ENCODE data around the gene ANKRD33B. TPM values are rescaled to one million over a fixed set of nuclear protein-coding genes. Genes with fewer than 3 reads are reported as not detected.
"Not testable (repeated sequence)": the region's sequence is repeated elsewhere in the genome, so short reads cannot be mapped to it uniquely, and the experiment has no call there.

The ANKRD33B gene
- total RNA-seq, 1 donor from 2014 or later: 2.9 TPM

- ATAC-seq (ENCODE audit: poor library complexity); DNase-seq; intact Hi-C loops (cut with DNase I): not testable (repeated sequence)
These were observed 6.7 kb downstream of the ANKRD33B start for GRCh38 chr5:10570540-10570939.

GRCh38 chr5:10572451-10572850 is 8.6 kb downstream of the ANKRD33B start:
- no peak for DNase-seq
- no peak for ATAC-seq (ENCODE audit: poor library complexity)

GRCh38 chr5:10573487-10574145 is 9.7 kb downstream of the ANKRD33B start:
- DNase-seq: no peak
- intact Hi-C loops (cut with DNase I): no loop called here
- ATAC-seq (ENCODE audit: poor library complexity): no peak

More at GRCh38 chr5:10572451-10572850, 8.6 kb downstream of the ANKRD33B start:
- intact Hi-C loops (cut with DNase I): no loop called here

- intact Hi-C loops (cut with DNase I); DNase-seq; ATAC-seq (ENCODE audit: poor library complexity): not testable (repeated sequence)
These were observed 11.0 kb downstream of the ANKRD33B start for GRCh38 chr5:10574879-10575278.

DNA sequence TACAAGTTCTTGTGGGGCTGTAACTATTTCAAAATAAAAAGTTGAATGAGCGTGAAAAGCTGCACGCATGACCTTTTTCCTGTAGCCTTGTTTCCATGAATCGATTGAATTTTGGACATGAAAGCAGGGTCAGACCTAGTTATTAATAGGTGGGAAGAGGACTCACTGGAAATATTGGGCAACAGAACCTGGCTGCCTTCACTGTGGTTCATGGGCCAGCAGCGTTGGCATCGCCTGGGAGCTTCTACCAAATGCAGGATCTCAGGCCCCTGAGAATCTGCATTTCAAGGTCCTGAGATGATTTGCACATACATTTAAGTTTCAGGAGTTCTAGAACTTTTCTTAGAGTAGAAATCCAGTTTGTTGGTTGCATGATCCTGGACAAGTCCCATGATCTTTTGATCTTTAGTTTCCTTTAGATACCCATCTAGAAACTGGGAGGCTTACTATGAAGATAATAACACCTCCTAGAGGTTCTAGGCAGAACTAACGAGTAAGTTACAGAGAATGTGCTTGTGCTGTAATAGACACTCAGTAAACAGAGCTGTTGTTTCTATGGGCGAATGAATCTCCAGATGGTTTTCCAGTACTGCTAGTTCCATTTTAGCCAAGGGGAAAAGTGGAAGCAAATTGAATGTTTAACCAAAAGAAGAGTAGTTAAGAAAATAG is 12.4 kb downstream of the ANKRD33B start:
- intact Hi-C loops (cut with DNase I): no loop called here
- DNase-seq (no peak), ATAC-seq (ENCODE audit: poor library complexity) (no peak)

DNA sequence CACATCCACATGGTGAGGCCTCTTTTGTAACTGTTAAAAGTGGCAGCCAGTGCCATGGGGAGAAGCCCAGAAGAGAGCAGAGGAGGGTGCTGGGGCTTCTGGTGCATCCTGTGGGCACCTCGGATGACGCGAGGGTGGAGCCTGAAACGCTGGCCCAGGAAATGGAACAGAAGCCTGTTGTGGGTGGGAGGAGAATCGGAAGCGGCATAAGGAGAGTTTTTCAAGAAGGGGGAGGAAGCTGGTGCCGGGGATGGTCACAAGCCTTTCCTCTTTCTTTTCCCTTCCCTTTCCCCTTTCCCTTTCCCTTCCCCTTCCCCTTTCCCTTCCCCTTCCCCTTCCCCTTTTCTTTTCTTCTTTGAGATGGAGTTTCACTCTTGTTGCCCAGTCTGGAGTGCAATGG is 12.9 kb downstream of the ANKRD33B start:
- no peak for ATAC-seq (ENCODE audit: poor library complexity)
- intact Hi-C loops (cut with DNase I): no loop called here

GRCh38 chr5:10577371-10578292 is 13.8 kb downstream of the ANKRD33B start:
- DNase-seq (no peak), ATAC-seq (ENCODE audit: poor library complexity) (peak; percentile 93)
- intact Hi-C loops (cut with DNase I): no loop called here

More for the DNA sequence above, 12.9 kb downstream of the ANKRD33B start:
- DNase-seq: no peak

DNA sequence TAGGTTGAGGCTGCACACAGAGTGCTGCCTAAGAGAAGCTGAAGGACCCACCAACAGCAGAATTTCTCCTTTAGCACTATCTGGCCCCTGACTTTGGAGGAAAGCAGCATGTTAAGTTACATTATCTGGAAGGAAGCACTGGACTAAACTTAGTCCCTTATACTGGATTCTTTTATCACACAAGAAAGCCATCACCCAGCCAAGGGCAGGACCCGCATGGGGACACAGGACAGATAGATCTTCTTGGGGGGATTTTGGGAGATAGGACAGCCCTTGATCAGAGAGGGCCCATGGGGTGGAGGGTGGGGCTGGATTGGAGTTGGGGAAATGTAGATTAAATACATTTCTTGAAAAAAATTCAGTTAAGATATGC is 14.4 kb downstream of the ANKRD33B start:
- ATAC-seq (ENCODE audit: poor library complexity) (no peak), DNase-seq (no peak)
- intact Hi-C loops (cut with DNase I): no loop called here

DNA sequence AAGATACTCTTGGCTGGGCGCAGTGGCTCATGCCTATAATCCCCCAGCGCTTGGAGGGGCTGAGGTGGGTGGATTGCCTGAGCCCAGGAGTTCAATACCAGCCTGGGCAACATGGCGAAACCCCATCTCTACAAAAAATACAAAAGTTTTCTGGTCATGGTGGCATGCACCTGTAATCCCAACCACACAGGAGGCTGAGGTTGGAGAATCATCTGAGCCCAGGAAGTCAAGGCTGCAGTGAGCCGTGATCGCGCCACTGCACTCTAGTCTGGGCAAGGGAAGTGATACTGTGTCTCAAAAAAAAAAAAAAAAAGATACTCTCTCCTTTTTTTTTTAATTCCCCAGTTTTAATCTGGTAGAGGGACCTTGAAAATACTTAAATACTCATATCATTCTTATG is 15.0 kb downstream of the ANKRD33B start:
- ATAC-seq (ENCODE audit: poor library complexity): no peak
- DNase-seq: no peak
- intact Hi-C loops (cut with DNase I): no loop called here

DNA sequence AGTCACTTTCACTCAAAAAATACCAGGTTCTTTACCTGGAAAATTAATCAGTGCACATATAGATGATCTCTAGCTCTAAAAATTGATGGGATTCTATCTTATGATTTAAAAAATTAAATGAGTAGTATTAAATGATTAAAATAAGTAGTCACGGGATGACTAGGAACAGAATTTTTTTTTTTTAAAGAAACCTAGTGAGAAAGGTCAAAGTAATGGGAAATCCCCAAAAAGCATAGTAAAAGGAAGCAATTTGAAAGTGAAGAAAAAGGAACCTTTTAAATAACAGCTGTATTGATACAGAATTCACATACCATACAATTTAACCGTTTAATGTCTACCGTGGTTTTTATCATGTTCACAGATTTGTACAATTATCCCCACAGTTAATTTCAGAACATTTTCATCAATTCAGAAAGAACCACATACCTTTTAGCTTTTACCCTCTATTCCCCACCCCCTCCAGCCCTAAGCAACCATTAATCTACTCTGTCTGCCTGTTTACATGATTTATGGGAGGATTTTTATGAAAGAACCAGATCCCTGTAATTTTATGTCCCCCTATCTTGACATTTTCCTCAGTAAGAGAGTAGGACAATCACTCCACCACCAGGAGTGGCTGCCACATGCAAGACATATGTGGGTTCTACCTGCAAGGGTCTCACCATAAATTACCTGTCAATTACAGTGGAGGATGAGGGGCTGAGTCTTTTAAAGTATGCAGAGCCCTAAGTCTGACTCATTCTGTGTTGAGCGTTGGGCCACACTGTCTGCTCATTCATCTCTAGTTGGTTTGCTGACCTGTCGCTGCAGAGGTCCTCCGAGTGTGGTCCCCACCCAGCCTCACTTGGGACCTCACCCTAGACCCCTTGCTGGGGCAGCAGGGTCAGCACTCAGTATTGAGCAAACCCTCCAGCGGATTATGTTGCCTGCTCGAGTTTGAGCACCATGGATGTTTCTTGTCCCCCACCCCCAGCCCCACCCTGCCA is 16.0 kb downstream of the ANKRD33B start:
- no peak for ATAC-seq (ENCODE audit: poor library complexity)
- intact Hi-C loops (cut with DNase I): no loop called here
- no peak for DNase-seq

DNA sequence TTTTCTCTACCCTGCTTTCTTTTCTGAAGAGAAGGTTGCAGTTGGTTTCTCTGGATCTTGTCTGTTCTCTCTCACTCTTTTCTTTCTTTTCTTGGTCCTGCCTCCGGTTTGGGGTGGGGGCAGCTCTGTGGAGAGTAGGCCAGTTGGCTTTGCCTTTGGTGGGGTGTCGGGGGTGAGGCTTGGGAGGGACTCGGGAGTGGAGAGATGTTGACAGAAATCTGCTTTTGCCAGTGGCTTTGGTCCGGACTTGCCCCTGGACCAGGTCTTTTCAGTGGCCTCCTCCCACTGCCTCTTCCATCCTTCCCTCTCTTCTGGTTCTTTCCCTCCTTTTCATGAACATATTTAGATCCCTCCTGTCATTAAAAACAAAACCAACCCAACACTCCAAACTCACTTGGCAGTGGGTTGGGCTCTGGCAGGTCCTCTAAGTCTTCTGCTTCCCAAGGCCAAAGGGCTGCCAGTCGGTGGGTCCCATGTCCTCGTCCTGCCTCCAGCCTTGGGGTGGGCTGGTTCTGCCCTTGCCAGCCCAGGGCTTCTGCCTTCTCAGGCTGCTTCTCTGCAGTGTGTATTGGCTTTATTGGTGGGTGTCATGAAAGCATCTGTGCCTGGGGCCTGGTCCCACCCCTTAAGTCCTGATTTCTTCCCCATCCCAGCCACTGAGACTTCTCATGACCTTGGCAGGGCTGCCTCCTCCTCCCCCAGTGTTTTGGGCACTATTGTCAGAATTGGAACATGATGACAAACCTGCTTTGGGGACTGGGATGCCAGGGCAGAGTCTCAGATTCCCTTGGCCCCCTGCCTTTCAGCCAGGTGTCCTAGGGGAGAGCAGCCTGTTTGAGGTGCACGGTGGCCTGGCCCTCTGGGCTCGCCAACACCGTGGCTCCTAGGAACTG is 16.9 kb downstream of the ANKRD33B start:
- ATAC-seq (ENCODE audit: poor library complexity): no peak
- no peak for DNase-seq
- intact Hi-C loops (cut with DNase I): no loop called here

- no peak for DNase-seq
- no peak for ATAC-seq (ENCODE audit: poor library complexity)
- intact Hi-C loops (cut with DNase I): no loop called here
These were observed 17.5 kb downstream of the ANKRD33B start for GRCh38 chr5:10581424-10581748.

GRCh38 chr5:10581867-10582511 is 18.1 kb downstream of the ANKRD33B start:
- peak; percentile 6 for ATAC-seq (ENCODE audit: poor library complexity)
- DNase-seq: no peak
- intact Hi-C loops (cut with DNase I): no loop called here

DNA sequence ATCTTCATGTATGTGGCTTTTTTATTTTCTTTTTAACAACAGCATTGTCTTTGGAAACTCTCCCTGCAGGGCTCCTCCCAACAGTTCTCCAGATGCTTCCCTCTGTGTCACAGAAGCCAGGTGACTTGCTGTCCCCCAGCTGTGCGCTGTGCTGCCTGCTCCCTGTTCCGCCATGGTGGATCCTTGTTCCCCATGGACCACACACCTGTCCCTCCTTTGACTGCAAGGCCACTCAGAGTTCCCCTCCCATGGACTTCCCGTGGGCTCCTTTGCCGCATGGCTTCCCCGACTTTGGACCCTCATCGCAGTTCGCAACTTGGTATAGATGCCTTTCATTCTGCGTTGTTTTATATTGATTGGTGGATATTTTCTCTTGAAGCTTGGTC is 18.6 kb downstream of the ANKRD33B start:
- no peak for ATAC-seq (ENCODE audit: poor library complexity)
- intact Hi-C loops (cut with DNase I): no loop called here

GRCh38 chr5:10583663-10584572 is 20.0 kb downstream of the ANKRD33B start:
- intact Hi-C loops (cut with DNase I): no loop called here
- ATAC-seq (ENCODE audit: poor library complexity) (no peak), DNase-seq (no peak)

More for the DNA sequence above, 18.6 kb downstream of the ANKRD33B start:
- DNase-seq: no peak
